Lung (tissue), 12 donors: ENCODE measurements around the gene KIF1A. TPM values are rescaled to one million over a fixed set of nuclear protein-coding genes. Genes with fewer than 3 reads are reported as not detected.

ENCODE experiments used
- ATAC-seq: fragments of 200-7000 bp; cut with Tn5 transposase; one replicate; pipeline ENCODE4 v1.9.1; 2020; ENCODE audit warnings: moderate number of reproducible peaks; ENCODE audit not compliant: insufficient read depth, low FRiP score
- DNase-seq, 3 donors: peaks; one replicate each; pipeline ENCODE4 v3.0.0-alpha.2; 2013 to 2017
- H3K27ac ChIP-seq, 2 donors: one replicate each; pipeline ENCODE4 v1.5.1; 2013; ENCODE audit warnings: mild to moderate bottlenecking in 2 of 2, moderate library complexity in 2 of 2, control low read depth in 1 of 2, inconsistent platforms in 1 of 2, low read depth in 1 of 2, low read length in 1 of 2
- H3K27me3 ChIP-seq, 3 donors: one replicate each; pipeline ENCODE4 v1.5.1; 2013; ENCODE audit warnings: low read length in 2 of 3; ENCODE audit not compliant: control insufficient read depth in 3 of 3, insufficient read depth in 3 of 3
- H3K36me3 ChIP-seq, 4 donors: one replicate each; pipeline ENCODE4 v1.5.1; 2013; ENCODE audit warnings: low read length in 4 of 4, mild to moderate bottlenecking in 1 of 4, moderate library complexity in 1 of 4; ENCODE audit not compliant: control insufficient read depth in 4 of 4, insufficient read depth in 4 of 4
- H3K4me1 ChIP-seq, 5 donors: one replicate each; pipeline ENCODE4 v1.5.1; 2013; ENCODE audit warnings: low read length in 5 of 5, mild to moderate bottlenecking in 2 of 5, moderate library complexity in 1 of 5; ENCODE audit not compliant: control insufficient read depth in 5 of 5, insufficient read depth in 5 of 5
- H3K4me3 ChIP-seq: one replicate; pipeline ENCODE4 v1.5.1; 2013; ENCODE audit warnings: mild to moderate bottlenecking, control low read depth, moderate library complexity
- H3K9ac ChIP-seq, 2 donors: one replicate each; pipeline ENCODE4 v1.5.1; 2013; ENCODE audit warnings: low read length in 2 of 2, control low read depth in 1 of 2; ENCODE audit not compliant: insufficient read depth in 1 of 2
- H3K9me3 ChIP-seq, 4 donors: one replicate each; pipeline ENCODE4 v1.5.1; 2013; ENCODE audit warnings: low read length in 3 of 4, mild to moderate bottlenecking in 1 of 4, moderate library complexity in 1 of 4; ENCODE audit not compliant: control insufficient read depth in 4 of 4, insufficient read depth in 3 of 4
- CTCF ChIP-seq: IDR thresholded peaks from 2 replicates; pipeline ENCODE4 v1.5.1; 2012; ENCODE audit warnings: mild to moderate bottlenecking; ENCODE audit errors: control extremely low read depth, extremely low read depth
- WGBS, 2 donors: extraction: QIAGEN DNeasy Blood & Tissue Kit; methylation state at CpG; one replicate each; pipeline ENCODE4 v1.1.7; 2013; 5-methylcytosine and 5-hydroxymethylcytosine counted together
- polyA plus RNA-seq, 2 donors: library from polyadenylated mRNA; stranded (reverse); fragments of 200-250 nt; gene quantifications; one replicate each; pipeline ENCODE4 v1.2.1, GENCODE V29; 2013
- total RNA-seq, 2 donors: library from RNA; depleted of rRNA in 1 of 2; stranded (reverse); fragments of >200 nt in 1 of 2; gene quantifications; one replicate each; pipeline ENCODE4 v1.2.1, GENCODE V29; 2014 to 2021
- donor health status: control.
- donor health status: control.
- donor health status: Bipolar disorder and iron deficiency.
- donor health status: healthy.
- donor health status: DM: yes; HTN: yes; CAD: no.

Gene KIF1A
- total and polyA plus RNA-seq, 4 donors, result 0.14 to 2.3 (median 0.46) TPM

GRCh38 chr2:240857039-240858008 lies 37.3 kb upstream of the KIF1A start:
- no peaks in the 10 kb centered on the region for H3K4me1 ChIP-seq
- no peak overlapping the region for H3K9ac ChIP-seq
- no peak overlapping the region for H3K4me3 ChIP-seq
- no peak for DNase-seq
- no peak overlapping the region for H3K27ac ChIP-seq
- TF ChIP-seq CTCF, result no peak
- ATAC-seq, result no peak
- no peaks in the 10 kb centered on the region for H3K36me3 ChIP-seq
- H3K9me3 ChIP-seq, result peaks cover 0 to 6% (median 0%) of the 10 kb centered on the region in 4 donors
- no peaks in the 10 kb centered on the region for H3K27me3 ChIP-seq
- 87 to 89% methylated on average over 21 of the region's 21 CpGs for WGBS, 2 donors

- no peak overlapping the region for H3K9ac ChIP-seq
- 82 to 83% methylated on average over 21 of the region's 21 CpGs for WGBS, 2 donors
- no peaks in the 10 kb centered on the region for H3K36me3 ChIP-seq
- H3K4me1 ChIP-seq, result no peaks in the 10 kb centered on the region
- H3K9me3 ChIP-seq, result peaks cover 0 to 6% (median 0%) of the 10 kb centered on the region in 4 donors
- H3K27ac ChIP-seq, result no peak overlapping the region
- no peaks in the 10 kb centered on the region for H3K27me3 ChIP-seq
- ATAC-seq (no peak), DNase-seq (no peak)
- no peak overlapping the region for H3K4me3 ChIP-seq
- TF ChIP-seq CTCF, result no peak
Measured at GRCh38 chr2:240856151-240856980, 36.3 kb upstream of the KIF1A start.

GRCh38 chr2:240855670-240856069 lies 35.7 kb upstream of the KIF1A start:
- DNase-seq (no peak), ATAC-seq (no peak)
- no peak overlapping the region for H3K4me3 ChIP-seq
- peaks cover 0 to 6% (median 0%) of the 10 kb centered on the region in 4 donors for H3K9me3 ChIP-seq
- 89 to 94% methylated on average over 8 of the region's 8 CpGs for WGBS, 2 donors
- no peaks in the 10 kb centered on the region for H3K27me3 ChIP-seq
- no peak overlapping the region for H3K9ac ChIP-seq
- TF ChIP-seq CTCF, result no peak
- H3K27ac ChIP-seq, result no peak overlapping the region
- no peaks in the 10 kb centered on the region for H3K4me1 ChIP-seq
- no peaks in the 10 kb centered on the region for H3K36me3 ChIP-seq
